ENCODE data around the gene PRSS8. TPM values are rescaled to one million over a fixed set of nuclear protein-coding genes. Genes with fewer than 3 reads are reported as not detected.
"Not testable (repeated sequence)": the region's sequence is repeated elsewhere in the genome, so short reads cannot be mapped to it uniquely, and the experiment has no call there.

The PRSS8 gene
- total RNA-seq, 1 experiment from 2014 or later: not detected

GRCh38 chr16:31141071-31141469, 5.5 kb upstream of the PRSS8 start:
- not testable (repeated sequence) for H3K4me3 ChIP-seq, H3K27ac ChIP-seq

GRCh38 chr16:31138621-31139578, 3.4 kb upstream of the PRSS8 start:
- Histone ChIP-seq H3K4me3 (no peak overlapping the region), H3K9me3 (replicated peaks) (0 out of 2 replicates have a peak, but pooled peaks cover 3% of the 10 kb centered on the region), H3K36me3 (no peaks in the 10 kb centered on the region), H3K4me1 (replicated peaks) (peaks cover 25% of the 10 kb centered on the region), H3K27ac (peak overlapping the region; percentile 33; the same call in 1 of the 2 replicates), H3K27me3 (replicated peaks) (no peaks in the 10 kb centered on the region)
- peak in 1 of 2 experiments; percentile 23 for DNase-seq (ENCODE audit: low read depth in 1 of 2, low spot score in 2 of 2)

More at GRCh38 chr16:31141071-31141469, 5.5 kb upstream of the PRSS8 start:
- peaks cover 25% of the 10 kb centered on the region for H3K4me1 ChIP-seq (replicated peaks)
- H3K27me3 ChIP-seq (replicated peaks); H3K36me3 ChIP-seq; H3K9me3 ChIP-seq (replicated peaks); DNase-seq (ENCODE audit: low read depth in 1 of 2, low spot score in 2 of 2): not testable (repeated sequence)

- H3K4me1 ChIP-seq (replicated peaks): peaks cover 18% of the 10 kb centered on the region
- not testable (repeated sequence) for H3K27me3 ChIP-seq (replicated peaks); DNase-seq (ENCODE audit: low read depth in 1 of 2, low spot score in 2 of 2); H3K9me3 ChIP-seq (replicated peaks); H3K27ac ChIP-seq; H3K36me3 ChIP-seq; H3K4me3 ChIP-seq
Measured at GRCh38 chr16:31136822-31137499, 1.4 kb upstream of the PRSS8 start.

- H3K9me3 ChIP-seq (replicated peaks): no peaks in the 10 kb centered on the region
- DNase-seq (ENCODE audit: low read depth in 1 of 2, low spot score in 2 of 2): no peak
- H3K27ac ChIP-seq: no peak overlapping the region
- no peak overlapping the region for H3K4me3 ChIP-seq
- no peaks in the 10 kb centered on the region for H3K27me3 ChIP-seq (replicated peaks)
- peaks cover 7% of the 10 kb centered on the region; the same call in 1 of the 2 replicates for H3K36me3 ChIP-seq
- peaks cover 12% of the 10 kb centered on the region for H3K4me1 ChIP-seq (replicated peaks)
Measured at GRCh38 chr16:31136287-31136662, 748 bp upstream of the PRSS8 start.

- no peak for DNase-seq (ENCODE audit: low read depth in 1 of 2, low spot score in 2 of 2)
- Histone ChIP-seq H3K36me3 (peaks cover 15% of the 10 kb centered on the region), H3K9me3 (replicated peaks) (no peaks in the 10 kb centered on the region), H3K27ac (no peak overlapping the region), H3K4me1 (replicated peaks) (peaks cover 12% of the 10 kb centered on the region), H3K27me3 (replicated peaks) (no peaks in the 10 kb centered on the region), H3K4me3 (no peak overlapping the region)
Measured at GRCh38 chr16:31134625-31135534, 647 bp downstream of the PRSS8 start.

GRCh38 chr16:31134091-31134571, 1.4 kb downstream of the PRSS8 start:
- H3K27me3 ChIP-seq (replicated peaks): no peaks in the 10 kb centered on the region
- H3K4me3 ChIP-seq: no peak overlapping the region
- no peak for DNase-seq (ENCODE audit: low read depth in 1 of 2, low spot score in 2 of 2)

GRCh38 chr16:31133046-31133501, 2.5 kb downstream of the PRSS8 start:
- peaks cover 20% of the 10 kb centered on the region for H3K36me3 ChIP-seq
- DNase-seq (ENCODE audit: low read depth in 1 of 2, low spot score in 2 of 2): no peak
- H3K27me3 ChIP-seq (replicated peaks): no peaks in the 10 kb centered on the region
- no peak overlapping the region for H3K4me3 ChIP-seq
- H3K27ac ChIP-seq: no peak overlapping the region
- no peaks in the 10 kb centered on the region for H3K9me3 ChIP-seq (replicated peaks)
- no peaks in the 10 kb centered on the region for H3K4me1 ChIP-seq (replicated peaks)

More at GRCh38 chr16:31134091-31134571, 1.4 kb downstream of the PRSS8 start:
- H3K27ac ChIP-seq: no peak overlapping the region
- no peaks in the 10 kb centered on the region for H3K9me3 ChIP-seq (replicated peaks)
- peaks cover 15% of the 10 kb centered on the region for H3K36me3 ChIP-seq
- peaks cover 10% of the 10 kb centered on the region for H3K4me1 ChIP-seq (replicated peaks)

- Histone ChIP-seq H3K36me3 (peaks cover 26% of the 10 kb centered on the region), H3K27ac (no peak overlapping the region), H3K27me3 (replicated peaks) (no peaks in the 10 kb centered on the region), H3K9me3 (replicated peaks) (no peaks in the 10 kb centered on the region), H3K4me1 (replicated peaks) (no peaks in the 10 kb centered on the region), H3K4me3 (no peak overlapping the region)
- DNase-seq (ENCODE audit: low read depth in 1 of 2, low spot score in 2 of 2): no peak
Measured at GRCh38 chr16:31132303-31132979, 3.1 kb downstream of the PRSS8 start.

GRCh38 chr16:31131841-31132271, 3.7 kb downstream of the PRSS8 start:
- DNase-seq (ENCODE audit: low read depth in 1 of 2, low spot score in 2 of 2): no peak
- Histone ChIP-seq H3K4me1 (replicated peaks) (no peaks in the 10 kb centered on the region), H3K27ac (no peak overlapping the region), H3K27me3 (replicated peaks) (no peaks in the 10 kb centered on the region), H3K9me3 (replicated peaks) (no peaks in the 10 kb centered on the region), H3K4me3 (no peak overlapping the region), H3K36me3 (peaks cover 32% of the 10 kb centered on the region)

- no peak for DNase-seq (ENCODE audit: low read depth in 1 of 2, low spot score in 2 of 2)
- Histone ChIP-seq H3K4me1 (replicated peaks) (no peaks in the 10 kb centered on the region), H3K27me3 (replicated peaks) (no peaks in the 10 kb centered on the region), H3K36me3 (peaks cover 32% of the 10 kb centered on the region), H3K4me3 (no peak overlapping the region), H3K9me3 (replicated peaks) (no peaks in the 10 kb centered on the region), H3K27ac (no peak overlapping the region)
Measured at GRCh38 chr16:31131416-31131815, 4.1 kb downstream of the PRSS8 start.

- no peak overlapping the region for H3K27ac ChIP-seq
- H3K27me3 ChIP-seq (replicated peaks): no peaks in the 10 kb centered on the region
- no peaks in the 10 kb centered on the region for H3K9me3 ChIP-seq (replicated peaks)
- H3K36me3 ChIP-seq: peaks cover 32% of the 10 kb centered on the region
- DNase-seq (ENCODE audit: low read depth in 1 of 2, low spot score in 2 of 2): no peak
- H3K4me3 ChIP-seq: no peak overlapping the region
- H3K4me1 ChIP-seq (replicated peaks): no peaks in the 10 kb centered on the region
Measured at GRCh38 chr16:31130899-31131298, 4.6 kb downstream of the PRSS8 start.

GRCh38 chr16:31130336-31130891, 5.1 kb downstream of the PRSS8 start:
- no peak overlapping the region for H3K27ac ChIP-seq
- DNase-seq (ENCODE audit: low read depth in 1 of 2, low spot score in 2 of 2): no peak
- H3K4me3 ChIP-seq: no peak overlapping the region
- H3K27me3 ChIP-seq (replicated peaks): no peaks in the 10 kb centered on the region
- no peaks in the 10 kb centered on the region for H3K4me1 ChIP-seq (replicated peaks)
- H3K36me3 ChIP-seq: peaks cover 32% of the 10 kb centered on the region
- no peaks in the 10 kb centered on the region for H3K9me3 ChIP-seq (replicated peaks)
